Tibial nerve (tissue), 4 donors: Measurements from ENCODE around the gene FEM1A. TPM values are rescaled to one million over a fixed set of nuclear protein-coding genes. Genes with fewer than 3 reads are reported as not detected.
A peak's percentile ranks its signal among the peaks of the same experiment; 100 is the strongest.
"Not testable (repeated sequence)": the region's sequence is repeated elsewhere in the genome, so short reads cannot be mapped to it uniquely, and the experiment has no call there.

Experiments used
- DNase-seq, 2 donors: peaks; one replicate each; pipeline ENCODE4 v3.0.0-alpha.2; 2019; ENCODE audit warnings: low spot score in 2 of 2
- H3K27ac ChIP-seq, 4 donors: fragments of 200-600 bp; sonication (generic) in 3 of 4; one replicate each; pipeline ENCODE4 v1.5.1; 2017 to 2019; ENCODE audit warnings: mild to moderate bottlenecking in 1 of 4
- H3K27me3 ChIP-seq, 2 donors: fragments of 200-600 bp; sonication (generic) in 1 of 2; one replicate each; pipeline versions ENCODE4 v1.5.1 to v1.6.0; 2017 to 2019
- H3K36me3 ChIP-seq, 3 donors: fragments of 200-600 bp; sonication (generic); one replicate each; pipeline ENCODE4 v1.5.1; 2018 to 2019
- H3K4me1 ChIP-seq, 4 donors: fragments of 200-600 bp; sonication (generic) in 3 of 4; one replicate each; pipeline ENCODE4 v1.5.1; 2017 to 2019
- H3K4me3 ChIP-seq, 4 donors: fragments of 200-600 bp; sonication (generic) in 3 of 4; one replicate each; pipeline ENCODE4 v1.5.1; 2017 to 2019; ENCODE audit warnings: mild to moderate bottlenecking in 1 of 4, moderate library complexity in 1 of 4
- H3K9me3 ChIP-seq, 4 donors: fragments of 200-600 bp; sonication (generic) in 3 of 4; one replicate each; pipeline ENCODE4 v1.5.1; 2017 to 2019
- CTCF ChIP-seq, 5 experiments: fragments of 200-600 bp in 3 of 5; fragments of 450-650 bp in 2 of 5; sonication (generic) in 3 of 5; IDR thresholded peaks; one replicate each; pipeline ENCODE4 v1.5.1; 2016 to 2019; ENCODE audit warnings: antibody characterized with exemption in 5 of 5, mild to moderate bottlenecking in 3 of 5, moderate library complexity in 2 of 5
- EP300 ChIP-seq, 2 donors: sonication (generic); formaldehyde crosslinking; IDR thresholded peaks; one replicate each; pipeline ENCODE4 v1.6.1; 2017; ENCODE audit warnings: antibody characterized with exemption in 2 of 2, mild to moderate bottlenecking in 1 of 2
- POLR2A ChIP-seq, 2 donors: fragments of 450-650 bp; IDR thresholded peaks; one replicate each; pipeline ENCODE4 v1.6.1; 2017; ENCODE audit warnings: antibody characterized with exemption in 2 of 2, mild to moderate bottlenecking in 2 of 2, moderate library complexity in 2 of 2
- WGBS, 2 donors: methylation state at CpG; one replicate each; pipeline ENCODE4 v1.1.5; 2018; 5-methylcytosine and 5-hydroxymethylcytosine counted together
- total RNA-seq, 4 donors: library from RNA; depleted of rRNA; stranded (reverse); fragments of >200 nt; gene quantifications; one replicate each; pipeline ENCODE4 v1.1.0, GENCODE V29; 2016

The FEM1A gene
- total RNA-seq, 4 donors from 2014 or later: 12.3 to 17.1 (median 15.2) TPM

GRCh38 chr19:4800591-4801081 lies 9.1 kb downstream of the FEM1A start:
- DNase-seq: no peak
- no peaks in the 10 kb centered on the region for H3K9me3 ChIP-seq
- TF ChIP-seq CTCF (IDR thresholded peaks at IDR 0.05): no peak
- TF ChIP-seq EP300 (IDR thresholded peaks at IDR 0.05): no peak
- no peak for TF ChIP-seq POLR2A (IDR thresholded peaks at IDR 0.05)
- H3K27ac ChIP-seq: no peak overlapping the region
- H3K36me3 ChIP-seq: peaks cover 0 to 36% (median 0%) of the 10 kb centered on the region in 3 donors
- 57 to 70% methylated on average over 23 of the region's 23 CpGs for WGBS, 2 donors
- H3K4me3 ChIP-seq: no peak overlapping the region
- no peaks in the 10 kb centered on the region for H3K27me3 ChIP-seq
- peaks cover 0 to 7% (median 0%) of the 10 kb centered on the region in 4 donors for H3K4me1 ChIP-seq

GRCh38 chr19:4801085-4801619 lies 9.6 kb downstream of the FEM1A start:
- Histone ChIP-seq H3K9me3 (no peaks in the 10 kb centered on the region), H3K4me1 (peaks cover 0 to 5% (median 0%) of the 10 kb centered on the region in 4 donors), H3K27ac (no peak overlapping the region), H3K27me3 (no peaks in the 10 kb centered on the region), H3K4me3 (no peak overlapping the region), H3K36me3 (peaks cover 0 to 31% (median 0%) of the 10 kb centered on the region in 3 donors)
- WGBS, 2 donors: 80 to 86% methylated on average over 3 of the region's 3 CpGs
- TF ChIP-seq EP300 (IDR thresholded peaks at IDR 0.05): no peak
- TF ChIP-seq POLR2A (IDR thresholded peaks at IDR 0.05): no peak
- TF ChIP-seq CTCF (IDR thresholded peaks at IDR 0.05): no peak
- DNase-seq: no peak

- H3K4me1 ChIP-seq: no peaks in the 10 kb centered on the region
These were observed 11.2 kb downstream of the FEM1A start for GRCh38 chr19:4802711-4803110.

GRCh38 chr19:4803736-4804695 lies 12.5 kb downstream of the FEM1A start:
- 46 to 47% methylated on average over 32 to 33 of the region's 33 CpGs for WGBS, 2 donors
- peaks cover 0 to 4% (median 0%) of the 10 kb centered on the region in 3 donors for H3K36me3 ChIP-seq
- H3K27me3 ChIP-seq: no peaks in the 10 kb centered on the region
- no peaks in the 10 kb centered on the region for H3K9me3 ChIP-seq
- peaks cover 0 to 1% (median 0%) of the 10 kb centered on the region in 4 donors for H3K4me1 ChIP-seq
- no peak overlapping the region for H3K27ac ChIP-seq
- H3K4me3 ChIP-seq: no peak overlapping the region
- no peak for DNase-seq
- TF ChIP-seq EP300 (IDR thresholded peaks at IDR 0.05): no peak
- peak; percentile 47 to 61 (median 53) for TF ChIP-seq CTCF (IDR thresholded peaks at IDR 0.05)
- no peak for TF ChIP-seq POLR2A (IDR thresholded peaks at IDR 0.05)

More at GRCh38 chr19:4802711-4803110, 11.2 kb downstream of the FEM1A start:
- whole genome bisulfite sequencing, 2 donors: 72 to 77% methylated on average over 7 of the region's 7 CpGs
- H3K4me3 ChIP-seq: no peak overlapping the region
- peaks cover 0 to 17% (median 0%) of the 10 kb centered on the region in 3 donors for H3K36me3 ChIP-seq
- no peak for DNase-seq
- no peaks in the 10 kb centered on the region for H3K27me3 ChIP-seq
- no peak overlapping the region for H3K27ac ChIP-seq
- H3K9me3 ChIP-seq: no peaks in the 10 kb centered on the region
- TF ChIP-seq EP300 (IDR thresholded peaks at IDR 0.05): no peak
- TF ChIP-seq POLR2A (IDR thresholded peaks at IDR 0.05): no peak
- TF ChIP-seq CTCF (IDR thresholded peaks at IDR 0.05): no peak

GRCh38 chr19:4805140-4805539 lies 13.6 kb downstream of the FEM1A start:
- H3K36me3 ChIP-seq, DNase-seq, H3K27me3 ChIP-seq, H3K4me3 ChIP-seq, H3K9me3 ChIP-seq, H3K4me1 ChIP-seq, H3K27ac ChIP-seq: not testable (repeated sequence)
- WGBS, 2 donors: 92 to 96% methylated on average over 6 of the region's 6 CpGs
